Urinary bladder (tissue), 4 donors: Measurements from ENCODE around the gene NOL4L. TPM values are rescaled to one million over a fixed set of nuclear protein-coding genes. Genes with fewer than 3 reads are reported as not detected.

Experiments
- DNase-seq: peaks from one replicate; pipeline ENCODE4 v3.0.0-alpha.2; 2015; ENCODE audit errors: extremely low spot score
- H3K27ac ChIP-seq: one replicate; pipeline ENCODE4 v1.5.1; 2013; ENCODE audit warnings: low read depth, mild to moderate bottlenecking, moderate library complexity
- H3K36me3 ChIP-seq: one replicate; pipeline ENCODE4 v1.6.1; 2013; ENCODE audit warnings: mild to moderate bottlenecking, moderate library complexity; ENCODE audit not compliant: insufficient read depth
- H3K4me1 ChIP-seq: one replicate; pipeline ENCODE4 v1.6.1; 2013; ENCODE audit warnings: mild to moderate bottlenecking, moderate library complexity; ENCODE audit not compliant: insufficient read depth
- H3K4me3 ChIP-seq: one replicate; pipeline ENCODE4 v1.5.1; 2013; ENCODE audit warnings: low read depth, low read length
- WGBS: extraction: QIAGEN DNeasy Blood & Tissue Kit; methylation state at CpG from one replicate; pipeline ENCODE4 v1.1.7; 2013; 5-methylcytosine and 5-hydroxymethylcytosine counted together
- polyA plus RNA-seq: library from polyadenylated mRNA; stranded (reverse); fragments of 200-250 nt; gene quantifications from one replicate; pipeline ENCODE4 v1.2.3, GENCODE V29; 2013
- total RNA-seq: library from RNA; depleted of rRNA; stranded (reverse); fragments of >200 nt; gene quantifications from one replicate; pipeline ENCODE4 v1.2.3, GENCODE V29; 2014
- donor health status: healthy with polysubstance abuse.
- donor health status: healthy.

Gene NOL4L, protein sequence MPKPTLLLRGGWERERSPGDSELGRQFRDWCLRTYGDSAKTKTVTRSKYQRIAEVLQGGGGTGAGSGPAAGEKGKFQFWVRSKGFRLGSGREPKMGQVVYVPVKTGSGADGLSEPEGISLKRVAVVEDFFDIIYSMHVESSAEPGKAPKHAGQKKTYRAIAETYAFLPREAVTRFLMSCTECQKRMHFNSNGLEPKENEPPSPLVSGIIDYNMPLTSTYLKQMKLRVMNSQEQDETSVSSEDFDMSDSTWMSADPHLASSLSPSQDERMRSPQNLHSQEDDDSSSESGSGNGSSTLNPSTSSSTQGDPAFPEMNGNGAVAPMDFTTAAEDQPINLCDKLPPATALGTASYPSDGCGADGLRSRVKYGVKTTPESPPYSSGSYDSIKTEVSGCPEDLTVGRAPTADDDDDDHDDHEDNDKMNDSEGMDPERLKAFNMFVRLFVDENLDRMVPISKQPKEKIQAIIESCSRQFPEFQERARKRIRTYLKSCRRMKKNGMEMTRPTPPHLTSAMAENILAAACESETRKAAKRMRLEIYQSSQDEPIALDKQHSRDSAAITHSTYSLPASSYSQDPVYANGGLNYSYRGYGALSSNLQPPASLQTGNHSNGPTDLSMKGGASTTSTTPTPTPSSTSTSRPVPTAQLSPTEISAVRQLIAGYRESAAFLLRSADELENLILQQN
- total RNA-seq (9.1 TPM), polyA plus RNA-seq (11.5 TPM)

DNA sequence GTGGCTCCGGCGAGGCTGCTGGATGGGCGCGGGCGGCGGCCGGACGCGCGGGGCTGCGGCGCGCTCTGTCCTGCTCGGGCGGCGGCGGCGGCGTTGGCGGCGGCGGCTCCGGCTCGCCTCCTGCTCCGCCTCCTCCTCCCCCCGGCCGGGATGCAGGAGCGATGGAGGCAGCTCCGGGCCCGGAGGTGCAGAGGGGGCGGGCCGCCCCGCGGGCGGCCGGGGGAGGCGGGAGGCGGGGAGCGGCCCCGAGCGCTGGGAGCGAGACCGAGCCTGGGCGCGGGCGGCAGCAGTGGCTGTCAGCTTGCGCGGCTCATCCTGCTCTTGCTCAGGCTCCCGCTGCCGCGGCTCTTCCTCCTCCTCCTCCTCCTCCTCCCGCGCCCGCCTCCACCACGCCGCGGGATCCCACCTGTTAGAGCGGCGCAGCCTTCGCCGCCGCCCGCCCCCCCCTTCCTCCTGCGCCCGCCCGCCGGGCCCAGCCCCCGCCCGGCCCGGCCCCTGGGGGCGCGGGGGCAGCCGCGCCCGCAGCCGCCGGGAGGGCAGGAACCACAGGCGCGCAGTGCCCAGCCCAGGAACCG is at the start of gene NOL4L:
TSS of gene NOL4L (minus strand) at position 323 of the 575 bp plus-strand sequence. CDS start 443 bp downstream, outside the sequence.
- no peak within 1 kb of the TSS for H3K27ac ChIP-seq
- peak within 1 kb of the TSS; percentile 56 for H3K4me3 ChIP-seq
- no peaks in the 10 kb centered on the region for H3K4me1 ChIP-seq
- H3K36me3 ChIP-seq: no peaks in the 10 kb centered on the region
- no peak for DNase-seq
- under 1% methylated on average over 78 of the region's 80 CpGs for WGBS

DNA sequence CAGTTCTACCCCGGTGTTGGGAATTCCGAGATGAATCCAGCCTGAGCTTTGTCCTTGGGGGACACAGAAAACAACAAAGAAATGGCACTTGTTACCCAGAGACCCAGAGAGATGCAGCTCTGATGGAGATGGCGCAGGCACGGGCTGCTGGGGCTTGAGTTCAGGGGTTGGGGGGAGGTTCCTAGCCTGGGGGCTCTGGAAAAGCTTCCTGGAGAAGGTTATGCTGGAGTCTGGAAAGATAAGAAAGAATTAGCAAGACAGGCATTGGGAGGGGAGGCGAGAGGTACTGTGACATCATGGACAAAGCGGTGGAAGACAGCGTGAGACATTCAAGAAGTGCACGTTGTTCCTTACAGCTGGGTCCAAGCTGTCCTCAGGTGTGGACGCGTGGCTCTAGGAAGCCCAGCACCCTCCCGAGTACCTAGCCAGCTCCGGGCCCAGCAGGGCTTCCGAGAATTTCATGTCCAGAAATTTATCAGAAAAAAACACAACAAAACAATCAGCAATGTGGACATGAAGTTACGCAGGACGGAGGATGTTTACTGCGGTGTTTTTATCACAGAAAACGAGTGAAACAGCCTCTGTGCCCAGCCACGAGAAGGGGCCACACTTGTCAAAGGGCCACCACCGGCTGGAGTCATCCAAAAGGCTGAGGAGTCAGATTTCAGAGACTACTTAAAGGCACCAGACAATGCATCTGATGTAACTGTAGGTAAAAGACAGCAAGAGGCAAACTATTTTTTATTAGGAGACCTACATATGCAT is 49.1 kb upstream of the NOL4L start:
- DNase-seq: no peak
- no peaks in the 10 kb centered on the region for H3K36me3 ChIP-seq
- no peaks in the 10 kb centered on the region for H3K4me1 ChIP-seq
- H3K27ac ChIP-seq: no peak overlapping the region
- 72% methylated on average over 19 of the region's 19 CpGs for WGBS
- no peak overlapping the region for H3K4me3 ChIP-seq

DNA sequence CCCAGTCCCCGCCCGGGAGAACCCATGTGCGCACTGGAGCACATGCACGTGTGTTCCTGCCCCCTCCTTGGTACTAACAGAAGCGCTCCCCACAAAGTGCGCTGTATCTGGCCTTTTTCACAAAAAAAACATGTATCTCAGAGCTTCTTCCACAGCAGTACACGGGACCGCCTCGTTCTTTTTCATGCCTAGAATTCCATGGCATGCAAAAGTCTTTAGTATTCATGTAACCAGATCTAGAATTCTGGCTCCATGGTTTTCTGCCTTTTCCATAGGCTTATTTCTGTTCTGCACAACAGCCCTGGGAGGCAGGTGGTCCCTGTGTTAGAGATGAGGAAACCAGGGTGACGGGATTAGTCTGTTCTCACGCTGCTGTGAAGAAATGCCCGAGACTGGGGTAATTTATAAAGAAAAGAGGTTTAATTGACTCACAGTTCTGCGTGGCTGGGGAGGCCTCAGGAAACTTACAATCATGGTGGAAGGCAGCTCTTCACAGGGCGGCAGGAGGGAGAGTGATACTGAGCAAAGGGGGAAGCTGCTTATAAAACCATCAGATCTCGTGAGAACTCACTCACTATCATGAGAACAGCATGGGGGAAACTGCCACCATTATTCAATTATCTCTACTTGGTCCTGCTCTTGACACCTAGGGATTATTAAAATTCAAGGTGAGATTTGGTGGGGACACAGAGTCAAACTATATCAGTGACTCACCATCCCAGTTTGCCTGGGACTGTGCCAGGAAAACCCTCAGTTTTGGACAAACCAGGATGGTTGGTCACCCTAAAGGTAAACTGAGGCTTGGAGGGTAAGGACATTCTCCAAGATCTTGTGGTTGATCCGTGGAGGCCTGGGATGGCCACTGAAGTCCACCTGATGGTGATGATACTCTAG is 47.6 kb upstream of the NOL4L start:
- WGBS: 91% methylated on average over 16 of the region's 16 CpGs
- H3K4me3 ChIP-seq: no peak overlapping the region
- no peaks in the 10 kb centered on the region for H3K4me1 ChIP-seq
- no peaks in the 10 kb centered on the region for H3K36me3 ChIP-seq
- H3K27ac ChIP-seq: no peak overlapping the region
- no peak for DNase-seq

DNA sequence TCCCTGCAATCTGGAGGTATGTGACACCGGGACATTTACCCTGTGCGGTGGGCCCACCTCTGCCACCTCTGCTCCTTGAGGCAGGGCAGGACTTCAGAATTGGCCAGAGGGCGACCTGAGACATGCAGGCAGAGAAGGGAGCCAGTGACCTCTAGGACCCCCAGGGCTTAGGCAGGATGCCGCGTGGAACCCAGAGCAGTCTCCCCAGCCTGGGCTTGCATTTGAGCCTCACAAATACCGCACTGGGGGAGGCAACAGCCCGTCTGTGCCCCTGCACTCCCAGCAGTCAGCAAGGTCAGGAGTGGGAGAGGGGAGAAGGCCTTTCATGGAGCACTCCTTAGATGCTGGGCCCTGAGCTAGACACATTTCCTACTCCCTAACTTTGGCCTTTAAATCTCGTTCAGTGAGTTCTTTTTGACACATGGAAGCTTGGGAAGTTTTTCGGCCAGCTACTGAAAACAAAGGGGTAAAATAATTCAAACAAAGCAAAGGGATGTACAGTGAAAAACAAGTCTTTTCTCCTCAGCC is 46.9 kb upstream of the NOL4L start:
- Histone ChIP-seq H3K4me1 (no peaks in the 10 kb centered on the region), H3K27ac (no peak overlapping the region), H3K36me3 (no peaks in the 10 kb centered on the region), H3K4me3 (no peak overlapping the region)
- no peak for DNase-seq
- WGBS: 87% methylated on average over 9 of the region's 9 CpGs

DNA sequence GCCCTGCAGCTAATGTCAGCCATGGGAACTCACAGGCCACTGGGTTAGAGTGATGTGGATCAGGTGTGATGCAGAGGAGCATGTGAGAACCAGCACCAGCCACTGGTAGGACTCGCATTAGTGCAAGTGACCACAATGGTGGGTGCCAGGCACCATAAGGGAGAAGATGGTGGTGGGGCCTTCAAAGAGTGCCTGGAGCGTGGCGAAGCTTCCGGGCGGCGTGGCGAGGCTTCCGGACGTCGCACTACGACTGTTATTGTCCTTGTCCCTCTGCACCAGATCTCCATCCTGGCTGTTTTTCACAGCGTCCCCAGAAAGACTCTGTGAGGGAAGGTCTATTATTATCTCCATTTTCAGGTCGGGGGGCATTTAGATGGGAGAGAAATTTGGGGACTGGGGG is 44.7 kb upstream of the NOL4L start:
- Histone ChIP-seq H3K27ac (no peak overlapping the region), H3K36me3 (no peaks in the 10 kb centered on the region), H3K4me1 (no peaks in the 10 kb centered on the region), H3K4me3 (no peak overlapping the region)
- WGBS: 98% methylated on average over 13 of the region's 13 CpGs
- no peak for DNase-seq

DNA sequence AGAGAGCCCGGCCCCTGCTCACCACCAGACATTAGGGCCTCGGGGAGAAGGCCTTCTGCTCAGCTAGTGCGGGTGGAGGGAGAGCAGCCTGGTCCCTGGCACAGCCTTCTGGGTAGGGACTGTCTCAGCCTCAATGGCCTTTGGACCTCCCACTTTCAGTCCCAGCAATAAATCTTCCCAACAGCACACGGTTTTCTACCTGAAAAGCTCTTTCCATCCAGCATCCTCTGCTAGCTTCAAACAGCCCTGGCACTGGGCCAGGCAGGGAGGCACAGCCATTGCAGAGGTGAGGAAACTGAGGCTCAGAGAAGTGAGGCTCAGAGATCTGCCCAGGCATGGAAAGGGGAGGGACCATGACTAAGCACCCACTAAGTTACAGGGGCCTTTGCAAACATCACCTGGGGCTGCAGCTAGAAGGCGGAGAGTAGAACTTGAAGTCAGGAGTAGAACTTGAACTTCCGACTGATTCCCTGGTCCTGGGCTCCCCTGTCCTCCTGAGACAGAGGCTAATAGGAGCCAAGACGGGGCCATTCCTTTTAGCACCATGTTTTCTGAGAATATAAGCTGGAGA is 43.9 kb upstream of the NOL4L start:
- Histone ChIP-seq H3K27ac (no peak overlapping the region), H3K4me3 (no peak overlapping the region), H3K4me1 (no peaks in the 10 kb centered on the region), H3K36me3 (no peaks in the 10 kb centered on the region)
- 85% methylated on average over 7 of the region's 7 CpGs for WGBS
- no peak for DNase-seq

DNA sequence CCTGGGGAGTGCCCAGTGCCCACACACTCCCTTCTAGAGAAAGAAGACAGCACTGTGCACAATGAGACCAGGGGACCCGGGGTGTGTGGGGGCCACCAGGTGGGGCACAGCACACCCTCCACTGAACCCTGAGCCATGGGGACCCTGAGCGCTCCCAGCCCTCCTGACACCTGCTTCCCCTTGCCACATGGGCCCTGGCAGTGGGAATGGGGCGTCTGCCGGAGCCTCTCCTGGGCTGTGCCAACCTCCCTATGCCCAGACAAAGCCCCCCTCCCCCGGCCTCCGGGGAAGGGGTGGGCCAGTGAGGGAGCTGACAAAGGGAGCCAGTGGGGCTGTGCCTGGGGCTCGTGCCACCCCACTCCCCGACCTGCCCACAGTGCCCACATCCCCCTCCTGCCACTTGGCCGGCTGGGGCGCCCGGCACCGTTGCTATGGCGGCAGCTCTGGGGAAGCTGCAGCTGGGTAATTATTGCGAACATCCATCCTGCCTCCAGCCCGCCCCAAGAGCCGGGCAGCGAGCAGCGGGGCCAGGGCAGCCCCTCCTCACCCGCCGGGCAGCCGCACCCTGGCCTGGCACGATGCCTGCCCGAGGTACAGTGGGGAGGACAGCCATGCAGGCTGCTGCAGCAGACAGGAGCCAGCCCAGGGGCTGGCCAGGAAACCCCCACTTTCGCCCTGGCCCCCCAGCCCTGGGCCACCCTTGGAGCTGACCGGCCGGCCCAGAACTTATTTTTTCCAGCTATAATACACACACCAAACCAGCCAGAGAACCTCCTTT is 41.9 kb upstream of the NOL4L start:
- no peaks in the 10 kb centered on the region for H3K36me3 ChIP-seq
- DNase-seq: no peak
- 24% methylated on average over 26 of the region's 26 CpGs for WGBS
- H3K4me1 ChIP-seq: no peaks in the 10 kb centered on the region
- H3K4me3 ChIP-seq: no peak overlapping the region
- H3K27ac ChIP-seq: no peak overlapping the region

DNA sequence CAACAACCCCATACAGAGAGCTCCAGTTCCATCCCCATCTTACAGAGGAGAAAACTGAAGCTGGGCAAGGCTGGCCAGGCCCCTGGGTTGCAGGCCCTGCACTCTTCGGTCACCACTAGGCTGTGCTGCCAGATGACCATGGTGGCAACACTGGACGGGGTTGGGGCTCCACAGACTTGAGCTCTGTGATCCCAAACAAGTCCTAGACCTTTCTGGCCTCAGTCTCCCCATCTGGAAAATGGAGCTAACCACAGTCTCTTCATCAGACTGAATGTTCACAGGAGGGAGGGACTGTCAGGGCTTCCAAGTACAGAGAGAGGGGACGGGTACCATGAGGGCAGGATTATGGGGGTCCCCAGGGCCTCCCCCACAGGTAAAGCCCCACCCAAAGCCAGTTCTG is 41.3 kb upstream of the NOL4L start:
- H3K27ac ChIP-seq: no peak overlapping the region
- H3K36me3 ChIP-seq: no peaks in the 10 kb centered on the region
- H3K4me1 ChIP-seq: no peaks in the 10 kb centered on the region
- H3K4me3 ChIP-seq: no peak overlapping the region
- WGBS: 95% methylated on average over 3 of the region's 3 CpGs
- DNase-seq: no peak

DNA sequence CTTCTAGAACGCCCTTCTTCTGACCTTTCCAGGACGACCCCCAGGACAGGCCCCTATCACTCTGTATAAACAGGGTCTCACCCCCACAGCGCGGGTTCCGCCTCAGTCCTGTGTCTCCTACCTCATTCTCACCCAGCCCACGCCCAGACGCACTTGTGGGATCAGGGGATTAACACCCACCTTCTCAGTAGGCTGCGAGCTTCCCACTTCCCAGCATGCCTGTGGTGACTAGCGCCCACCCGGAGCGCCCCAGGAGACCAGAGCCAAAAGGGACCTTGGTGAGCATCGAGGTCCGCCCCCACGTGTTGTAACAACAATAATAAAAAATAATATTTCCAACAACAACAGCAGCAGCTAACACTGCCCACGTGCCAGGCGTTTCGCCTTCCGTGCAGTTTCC is 40.9 kb upstream of the NOL4L start:
- H3K27ac ChIP-seq: no peak overlapping the region
- 95% methylated on average over 18 of the region's 18 CpGs for WGBS
- no peaks in the 10 kb centered on the region for H3K36me3 ChIP-seq
- H3K4me1 ChIP-seq: no peaks in the 10 kb centered on the region
- H3K4me3 ChIP-seq: no peak overlapping the region
- DNase-seq: no peak

DNA sequence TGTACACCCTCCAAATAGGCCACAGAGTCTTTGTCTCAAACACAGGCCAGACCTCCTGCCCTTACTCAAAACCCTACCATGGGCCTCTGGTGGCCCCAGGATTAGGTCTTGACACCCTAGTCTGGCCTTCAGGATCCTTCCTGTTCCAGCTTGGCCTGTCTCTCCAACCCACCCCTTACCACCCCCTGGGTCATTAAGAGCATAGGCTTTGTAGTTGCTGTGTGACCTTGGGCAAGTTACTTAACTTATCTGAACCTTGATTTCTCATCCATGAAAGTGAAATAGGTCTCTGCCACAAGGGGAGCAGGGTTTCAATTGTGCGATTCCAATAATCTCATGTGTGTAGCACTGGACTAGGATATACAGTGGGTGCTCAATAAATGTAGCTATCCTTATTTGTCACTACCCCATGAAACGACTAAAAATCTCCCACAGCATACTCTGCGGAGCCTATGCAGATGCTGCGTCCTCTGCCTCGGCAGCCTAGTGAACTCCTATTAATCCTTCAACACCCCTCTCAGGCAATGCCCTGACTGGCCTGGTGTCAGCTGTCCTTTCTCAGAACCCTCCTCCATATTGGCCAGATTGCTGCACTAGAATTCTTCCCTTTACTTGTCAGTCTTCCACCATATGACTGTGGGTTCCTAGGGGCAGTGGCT is 39.7 kb upstream of the NOL4L start:
- 94% methylated on average over 5 of the region's 5 CpGs for WGBS
- Histone ChIP-seq H3K4me3 (no peak overlapping the region), H3K27ac (no peak overlapping the region), H3K4me1 (no peaks in the 10 kb centered on the region), H3K36me3 (no peaks in the 10 kb centered on the region)
- no peak for DNase-seq

DNA sequence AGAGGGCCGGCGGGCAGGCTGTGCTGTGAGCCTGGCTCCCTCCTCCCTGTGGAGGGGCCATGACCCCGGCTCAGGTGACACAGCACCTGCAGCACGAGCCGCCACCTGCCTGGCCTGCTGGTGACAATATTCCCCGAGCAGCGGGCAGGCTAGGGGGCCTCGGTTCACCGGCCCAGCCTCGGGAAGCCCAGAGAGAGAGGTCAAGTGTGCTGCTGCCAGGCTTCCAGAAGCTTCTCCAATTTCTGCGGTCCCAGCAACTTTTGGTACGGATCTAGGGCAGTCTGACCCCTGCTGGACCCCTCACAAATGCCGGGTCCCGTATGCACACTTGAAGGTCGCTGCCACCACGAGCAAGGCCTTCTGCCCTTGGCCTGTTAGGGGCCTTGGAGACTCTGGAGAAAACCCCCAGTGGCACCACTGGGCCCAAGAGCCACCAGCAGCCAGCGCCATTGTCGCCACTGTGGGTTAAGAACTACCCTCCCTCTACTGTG is 38.6 kb upstream of the NOL4L start:
- no peaks in the 10 kb centered on the region for H3K4me1 ChIP-seq
- H3K36me3 ChIP-seq: no peaks in the 10 kb centered on the region
- H3K4me3 ChIP-seq: no peak overlapping the region
- H3K27ac ChIP-seq: no peak overlapping the region
- DNase-seq: no peak
- WGBS: 80% methylated on average over 18 of the region's 18 CpGs
